ENCODE data around the gene FAM162A. TPM values are rescaled to one million over a fixed set of nuclear protein-coding genes. Genes with fewer than 3 reads are reported as not detected.

Gene FAM162A
- polyA plus RNA-seq, 3 donors from 2014 or later = 49.0 to 65.6 (median 63.9) TPM

DNA sequence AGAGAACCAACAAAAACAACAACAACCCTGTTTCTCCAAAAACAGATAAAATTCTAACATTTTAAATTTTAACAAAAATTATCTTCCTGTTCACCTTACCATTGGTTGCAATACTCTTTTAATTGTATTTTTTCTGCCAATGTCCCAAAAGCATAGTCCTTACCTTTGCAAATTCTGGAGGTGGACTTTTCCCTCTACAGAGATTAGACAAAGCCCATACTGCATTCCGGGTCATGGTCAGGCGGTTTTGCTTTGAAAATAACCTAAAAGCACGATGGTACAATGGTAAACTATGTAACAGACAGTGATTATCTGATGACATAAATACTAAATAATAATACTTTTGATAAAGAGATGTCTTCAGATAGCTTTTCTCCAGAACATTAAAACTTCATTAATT lies 67.4 kb downstream of the FAM162A start:
- Mint-ChIP-seq H3K36me3 (peaks cover 25 to 52% (median 40%) of the 10 kb centered on the region in 3 donors), H3K27ac (no peak overlapping the region), H3K4me3 (no peak overlapping the region)

DNA sequence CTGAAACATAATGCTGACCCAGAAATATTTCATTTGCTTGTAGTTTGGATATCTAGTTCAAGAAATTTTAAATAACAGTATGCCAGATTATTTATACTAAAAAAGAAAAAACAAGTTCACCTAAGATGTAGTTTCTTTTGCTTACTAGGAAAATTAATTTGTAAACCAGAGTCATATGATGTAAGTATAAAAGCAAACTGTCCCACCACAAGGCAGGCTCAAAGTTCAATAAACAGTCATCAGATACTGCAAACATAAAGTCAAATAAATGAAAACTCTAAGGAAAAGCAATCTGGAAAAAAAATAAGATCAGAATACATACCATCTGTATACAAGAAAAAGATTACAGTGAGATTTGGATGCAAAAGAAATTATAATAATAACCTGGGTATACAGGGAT lies 72.1 kb downstream of the FAM162A start:
- Mint-ChIP-seq H3K27ac (no peak overlapping the region), H3K9me3 (no peaks in the 10 kb centered on the region), H3K4me1 (peaks cover 0 to 6% of the 10 kb centered on the region in 2 donors), H3K27me3 (ENCODE audit: low read depth in 3 of 3) (no peaks in the 10 kb centered on the region), H3K36me3 (peaks cover 25 to 39% (median 26%) of the 10 kb centered on the region in 3 donors), H3K4me3 (no peak overlapping the region)
- DNase-seq = no peak

More for the DNA sequence above, 67.4 kb downstream of the FAM162A start:
- Mint-ChIP-seq H3K9me3 (no peaks in the 10 kb centered on the region), H3K4me1 (peaks cover 2 to 17% of the 10 kb centered on the region in 2 donors), H3K27me3 (ENCODE audit: low read depth in 3 of 3) (no peaks in the 10 kb centered on the region)
- no peak for DNase-seq

DNA sequence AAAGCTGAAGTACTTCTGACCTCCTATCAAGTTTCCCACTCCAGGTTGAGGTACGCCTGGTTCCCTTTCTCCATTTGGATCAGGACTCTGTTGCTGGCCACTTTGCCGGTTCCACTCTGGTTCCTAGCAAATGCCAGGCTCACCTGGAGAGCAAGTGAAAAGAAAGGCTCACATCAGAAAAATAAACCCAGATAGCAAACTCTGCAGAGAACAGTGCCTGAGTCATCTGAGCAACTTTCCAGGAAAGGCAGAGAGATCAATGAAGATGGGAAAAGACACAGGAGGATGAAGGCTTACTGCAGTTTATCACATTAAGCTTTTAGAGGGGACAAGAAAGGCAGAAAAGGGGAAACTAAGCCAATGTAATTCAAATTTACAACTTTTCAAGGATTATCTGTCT lies 73.7 kb downstream of the FAM162A start:
- no peak overlapping the region for H3K4me3 Mint-ChIP-seq
- peaks cover 30 to 41% (median 37%) of the 10 kb centered on the region in 3 donors for H3K36me3 Mint-ChIP-seq
- H3K27ac Mint-ChIP-seq = peak overlapping the region in 2 of 6 donors; percentile 5 to 20

DNA sequence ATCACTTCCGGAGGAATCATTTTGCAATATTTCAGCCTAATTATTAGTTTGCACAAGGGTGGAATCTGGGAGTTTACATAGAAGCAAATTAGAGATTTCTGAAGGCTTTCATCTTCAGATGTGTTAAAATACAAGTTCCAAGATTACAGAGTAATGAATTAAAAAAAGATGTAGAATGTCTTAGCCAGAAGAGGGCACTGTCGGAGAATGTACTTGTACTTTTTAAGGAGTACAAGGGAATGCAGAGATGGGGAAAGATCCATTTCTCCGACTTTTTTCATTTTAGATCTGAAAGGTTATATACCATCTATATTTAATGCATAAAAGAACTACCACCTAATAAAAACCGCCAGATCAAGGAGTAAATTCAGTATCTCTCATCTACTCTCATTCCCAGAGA lies 75.0 kb downstream of the FAM162A start:
- Mint-ChIP-seq H3K27ac (peak overlapping the region in 1 of 6 donors; percentile 38), H3K4me3 (no peak overlapping the region), H3K36me3 (peaks cover 33 to 47% (median 41%) of the 10 kb centered on the region in 3 donors), H3K9me3 (no peaks in the 10 kb centered on the region), H3K4me1 (peaks cover 0 to 6% of the 10 kb centered on the region in 2 donors), H3K27me3 (ENCODE audit: low read depth in 3 of 3) (no peaks in the 10 kb centered on the region)
- DNase-seq = peak in 1 of 3 donors; percentile 4

More for the DNA sequence above, 73.7 kb downstream of the FAM162A start:
- peaks cover 0 to 6% of the 10 kb centered on the region in 2 donors for H3K4me1 Mint-ChIP-seq
- H3K9me3 Mint-ChIP-seq = no peaks in the 10 kb centered on the region
- H3K27me3 Mint-ChIP-seq (ENCODE audit: low read depth in 3 of 3) = no peaks in the 10 kb centered on the region
- no peak for DNase-seq

DNA sequence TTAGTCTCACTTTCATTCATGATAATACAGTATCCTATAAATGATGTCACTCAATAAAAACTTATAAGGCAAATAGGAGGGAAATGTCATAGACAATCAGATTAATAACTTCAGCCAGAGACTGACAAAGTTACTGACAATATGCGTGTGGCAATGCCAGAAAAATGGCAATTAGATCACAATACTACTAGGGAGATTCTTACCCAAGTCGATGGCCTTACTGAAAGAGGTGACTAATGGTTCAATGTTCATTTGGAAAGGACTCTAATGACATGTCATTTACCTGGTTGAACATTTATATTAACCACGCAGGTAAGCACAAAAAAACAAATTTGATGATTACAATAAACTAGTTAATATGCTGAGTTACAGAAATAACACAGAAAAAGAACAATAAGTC lies 77.8 kb downstream of the FAM162A start:
- peaks cover 0 to 11% of the 10 kb centered on the region in 2 donors for H3K4me1 Mint-ChIP-seq
- H3K27me3 Mint-ChIP-seq (ENCODE audit: low read depth in 3 of 3) = no peaks in the 10 kb centered on the region
- H3K4me3 Mint-ChIP-seq = no peak overlapping the region
- peaks cover 27 to 42% (median 41%) of the 10 kb centered on the region in 3 donors for H3K36me3 Mint-ChIP-seq
- DNase-seq = no peak
- peak overlapping the region in 4 of 6 donors; percentile 5 to 45 (median 30) for H3K27ac Mint-ChIP-seq
- H3K9me3 Mint-ChIP-seq = no peaks in the 10 kb centered on the region

Other genes starting within 250 kb of the FAM162A start
- gene CASR, start 200.5 kb upstream of the FAM162A start, polyA plus RNA-seq = not detected
- 1 to 10 TPM in 2 of 3 donors, under 1 TPM in 1; 0.63 to 4.1 (median 1.5) TPM for gene CSTA, start 58.9 kb upstream of the FAM162A start, polyA plus RNA-seq
- gene MIX23, start 951 bp upstream of the FAM162A start, polyA plus RNA-seq = 10 to 100 TPM in 2 of 3 donors, 1 to 10 TPM in 1; 1.9 to 17.1 (median 12.7) TPM
- gene WDR5B, start 31.9 kb downstream of the FAM162A start, polyA plus RNA-seq = 1 to 10 TPM in 2 of 3 donors, under 1 TPM in 1; 0.70 to 2.2 (median 1.3) TPM
- 10 to 100 TPM; 42.9 to 71.8 (median 63.6) TPM for gene KPNA1, start 130.8 kb downstream of the FAM162A start, polyA plus RNA-seq
- gene PARP9, start 180.1 kb downstream of the FAM162A start, polyA plus RNA-seq = 10 to 100 TPM; 18.1 to 43.9 (median 28.4) TPM
- 10 to 100 TPM; 15.1 to 38.3 (median 16.3) TPM for gene DTX3L, start 180.2 kb downstream of the FAM162A start, polyA plus RNA-seq
- gene PARP15, start 193.5 kb downstream of the FAM162A start, polyA plus RNA-seq = 10 to 100 TPM in 2 of 3 donors, 1 to 10 TPM in 1; 9.4 to 17.0 (median 14.1) TPM